Loucy (cell line): ENCODE data around the gene DCAF11.

Source experiments
- EZH2phosphoT487 ChIP-seq: fragments of 200-600 bp; IDR thresholded peaks from 2 replicates; pipeline ENCODE4 v1.6.1; 2018; ENCODE audit warnings: antibody characterized with exemption, mild to moderate bottlenecking, moderate library complexity, borderline replicate concordance
- TF ChIP-seq, protein P1 (sequence below): fragments of 200-600 bp; sonication (generic); conservative IDR thresholded peaks from 2 replicates; pipeline ENCODE4 v1.5.1; 2014; ENCODE audit warnings: mild to moderate bottlenecking, antibody characterized with exemption, low read length

DNA sequence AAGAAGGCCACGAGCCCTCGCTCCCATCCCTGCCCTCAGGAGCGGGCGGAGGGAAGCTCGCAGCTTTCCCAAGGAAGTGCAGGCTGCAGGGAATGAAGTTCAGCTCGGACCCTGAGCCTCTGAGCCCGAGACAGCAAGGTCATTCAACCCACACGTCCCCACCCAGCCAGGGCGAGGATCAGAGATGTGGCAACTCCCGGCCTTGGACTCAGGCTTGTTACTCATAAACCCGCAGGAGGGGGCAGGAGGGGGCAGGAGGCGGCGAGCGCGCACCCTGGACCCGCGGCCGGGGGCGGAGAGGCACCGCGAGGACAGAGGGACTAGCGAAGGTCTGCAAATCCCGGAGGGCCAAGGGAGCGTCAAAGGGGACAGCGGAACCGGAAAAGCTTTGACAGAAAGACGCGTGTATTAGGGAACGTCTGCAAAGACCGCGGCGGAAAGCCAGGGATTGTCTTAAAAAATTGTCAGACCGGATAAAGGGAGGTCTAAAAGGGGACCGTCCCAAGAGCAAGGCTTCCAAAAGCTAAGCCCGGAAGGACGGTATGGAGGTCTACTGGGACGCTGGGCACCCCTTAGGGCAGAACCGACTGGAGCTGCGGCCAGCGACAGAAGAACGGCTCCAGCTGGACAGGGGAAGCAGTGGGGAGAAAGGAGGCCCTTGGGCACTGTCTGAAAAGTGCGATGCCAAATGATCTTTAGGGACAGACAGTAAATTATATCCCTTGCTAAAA, 611 bp upstream of the DCAF11 start:
- TF ChIP-seq, protein P1, sequence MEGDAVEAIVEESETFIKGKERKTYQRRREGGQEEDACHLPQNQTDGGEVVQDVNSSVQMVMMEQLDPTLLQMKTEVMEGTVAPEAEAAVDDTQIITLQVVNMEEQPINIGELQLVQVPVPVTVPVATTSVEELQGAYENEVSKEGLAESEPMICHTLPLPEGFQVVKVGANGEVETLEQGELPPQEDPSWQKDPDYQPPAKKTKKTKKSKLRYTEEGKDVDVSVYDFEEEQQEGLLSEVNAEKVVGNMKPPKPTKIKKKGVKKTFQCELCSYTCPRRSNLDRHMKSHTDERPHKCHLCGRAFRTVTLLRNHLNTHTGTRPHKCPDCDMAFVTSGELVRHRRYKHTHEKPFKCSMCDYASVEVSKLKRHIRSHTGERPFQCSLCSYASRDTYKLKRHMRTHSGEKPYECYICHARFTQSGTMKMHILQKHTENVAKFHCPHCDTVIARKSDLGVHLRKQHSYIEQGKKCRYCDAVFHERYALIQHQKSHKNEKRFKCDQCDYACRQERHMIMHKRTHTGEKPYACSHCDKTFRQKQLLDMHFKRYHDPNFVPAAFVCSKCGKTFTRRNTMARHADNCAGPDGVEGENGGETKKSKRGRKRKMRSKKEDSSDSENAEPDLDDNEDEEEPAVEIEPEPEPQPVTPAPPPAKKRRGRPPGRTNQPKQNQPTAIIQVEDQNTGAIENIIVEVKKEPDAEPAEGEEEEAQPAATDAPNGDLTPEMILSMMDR: no peak
- no peak for TF ChIP-seq EZH2phosphoT487
